HepG2 (cell line): ENCODE measurements around the gene SAYSD1. TPM values are rescaled to one million over a fixed set of nuclear protein-coding genes. Genes with fewer than 3 reads are reported as not detected.

ENCODE experiments used
- ATAC-seq: fragments of 200-7000 bp; cut with Tn5 transposase; 3 replicates; pipeline ENCODE4 v1.9.1; 2020; ENCODE audit warnings: mild to moderate bottlenecking, moderate library complexity
- BruUV-seq: library from RNA; stranded (reverse); fragments of 400-500 nt; replicated peaks from 2 replicates; lab custom pipeline; 2021; lab: Mats Ljungman, UMichigan
- CTCF ChIA-PET: fragments of 300-600 bp; formaldehyde crosslinking; extraction: SDS; loops from one replicate; lab custom pipeline; 2021; ENCODE audit warnings: low total read pairs, inconsistent platforms, low intra/inter-chr PET ratio; lab: Yijun Ruan, JAX
- POLR2A ChIA-PET: fragments of 350-600 bp; sonication (Branson Sonifier 250); formaldehyde crosslinking; loops from one replicate; lab custom pipeline; 2020; ENCODE audit warnings: antibody characterized with exemption, inconsistent platforms; lab: Yijun Ruan, JAX
- DNase-seq: peaks from one replicate; pipeline ENCODE4 v3.0.0-alpha.2; 2015; ENCODE audit warnings: low spot score
- FAIRE-seq: peaks from 3 replicates; lab custom pipeline; 2011; peaks lifted over from hg19 to GRCh38; lab: Jason Lieb, UNC
- H2AFZ ChIP-seq: one replicate; pipeline ENCODE4 v1.6.1; 2011; ENCODE audit warnings: low read length, inconsistent platforms
- H3K27ac ChIP-seq: fragments of 300-600 bp; 3 replicates; pipeline ENCODE4 v1.8.0; 2011; ENCODE audit warnings: mixed run types, mild to moderate bottlenecking, mixed read lengths, low read length, inconsistent platforms; ENCODE audit not compliant: insufficient read depth; ENCODE audit errors: extremely low read length
- H3K27me3 ChIP-seq, 2 experiments: fragments of 200-600 bp in 1 of 2; 2 replicates in 1 of 2; 3 replicates in 1 of 2; pipeline versions ENCODE4 v1.6.0 to v1.8.0; 2011; ENCODE audit warnings: low read length in 2 of 2, mild to moderate bottlenecking in 2 of 2, moderate library complexity in 2 of 2, inconsistent platforms in 1 of 2; ENCODE audit not compliant: insufficient read depth in 2 of 2, control insufficient read depth in 1 of 2
- H3K36me3 ChIP-seq, 2 experiments: fragments of 200-600 bp in 1 of 2; replicated peaks in 1 of 2; 2 replicates in 1 of 2; 3 replicates in 1 of 2; pipeline versions ENCODE4 v1.5.1 to v1.8.0; 2011; ENCODE audit warnings: low read length in 2 of 2, inconsistent platforms in 1 of 2; ENCODE audit not compliant: insufficient read depth in 2 of 2, control insufficient read depth in 1 of 2
- H3K4me1 ChIP-seq: 2 replicates; pipeline ENCODE4 v1.5.1; 2012; ENCODE audit warnings: low read length, inconsistent platforms; ENCODE audit not compliant: insufficient read depth
- H3K4me2 ChIP-seq: 2 replicates; pipeline ENCODE4 v1.6.0; 2011; ENCODE audit warnings: low read depth, low read length, inconsistent platforms
- H3K4me3 ChIP-seq, 3 experiments: fragments of 200-600 bp in 1 of 3; sonication (generic), shearing (Covaris generic) in 1 of 3; replicated peaks in 1 of 3; 2 replicates each; pipeline ENCODE4 v1.5.1; 2011 to 2016; ENCODE audit warnings: low read length in 3 of 3, inconsistent platforms in 2 of 3, low read depth in 2 of 3, mild to moderate bottlenecking in 2 of 3, control low read depth in 1 of 3, mixed read lengths in 1 of 3; ENCODE audit not compliant: insufficient read depth in 1 of 3
- H3K79me2 ChIP-seq: one replicate; pipeline ENCODE4 v1.6.1; 2011; ENCODE audit warnings: low read length, inconsistent platforms; ENCODE audit not compliant: insufficient read depth
- H3K9ac ChIP-seq: 2 replicates; pipeline ENCODE4 v1.6.0; 2011; ENCODE audit warnings: mild to moderate bottlenecking, low read depth, low read length, inconsistent platforms; ENCODE audit not compliant: insufficient read depth
- H3K9me3 ChIP-seq: 2 replicates; pipeline ENCODE4 v1.5.1; 2012; ENCODE audit warnings: mild to moderate bottlenecking, low read length
- H4K20me1 ChIP-seq: 2 replicates; pipeline ENCODE4 v1.6.0; 2011; ENCODE audit warnings: inconsistent platforms, mild to moderate bottlenecking, low read length, moderate library complexity; ENCODE audit not compliant: insufficient read depth
- CEBPG ChIP-seq: IDR thresholded peaks from 2 replicates; pipeline ENCODE4 v1.6.1; 2016
- SUZ12 ChIP-seq: fragments of 150-350 bp; IDR thresholded peaks from 2 replicates; pipeline ENCODE4 v1.6.1; 2014; ENCODE audit warnings: low read depth, low read length
- ZNF224 ChIP-seq: sonication (generic); formaldehyde crosslinking; IDR thresholded peaks from 2 replicates; pipeline ENCODE4 v1.5.0; 2020; ENCODE audit warnings: mild to moderate bottlenecking, missing genetic modification reagents
- WGBS: methylation state at CpG from one replicate; pipeline ENCODE4 v1.1.6; 2017; ENCODE audit warnings: low lambda C conversion rate; 5-methylcytosine and 5-hydroxymethylcytosine counted together
- in situ Hi-C: cut with HindIII; loops from 2 replicates; pipeline ENCODE4 v1.10.0; 2017; ENCODE audit warnings: low pct_unique_long_range_greater_than_20kb; ENCODE audit not compliant: extremely low pct_ligation_motif_present
- intact Hi-C: fragments of 100-400 bp; cut with micrococcal nuclease; formaldehyde crosslinking; loops from one replicate; pipeline ENCODE4 v1.10.0; 2022; ENCODE audit not compliant: unreplicated experiment
- polyA plus RNA-seq, 8 experiments: library from polyadenylated mRNA; depleted of rRNA in 3 of 8; stranded (reverse) in 7 of 8; unstranded in 1 of 8; fragments of >200 nt; fragmentation: Illumina TruSeq in 4 of 8; extraction: Trizol in 4 of 8; gene quantifications; 2 replicates each; pipeline versions ENCODE4 v1.2.1 to v1.2.3, GENCODE V29; 2011 to 2016; ENCODE audit warnings: low read depth in 4 of 8, missing spikeins in 1 of 8, mixed read lengths in 1 of 8; ENCODE audit not compliant: insufficient read depth in 1 of 8
- total RNA-seq, 5 experiments: library from RNA; depleted of rRNA; stranded (reverse); fragments of >200 nt; fragmentation: Illumina TruSeq; extraction: Trizol; gene quantifications; 2 replicates each; pipeline ENCODE4 v1.2.3, GENCODE V29; 2016; ENCODE audit warnings: low read depth in 1 of 5
- TF ChIP-seq, protein P1 (sequence below): sonication (generic); formaldehyde crosslinking; IDR thresholded peaks from 2 replicates; pipeline ENCODE4 v1.4.0; 2020; ENCODE audit warnings: missing genetic modification reagents

SAYSD1 gene
- total and polyA plus RNA-seq, 2 of the 13 experiments (the other 11 are each of a cell fraction or from before 2014, with no cell fraction given) = 10.1 to 16.0 TPM

DNA sequence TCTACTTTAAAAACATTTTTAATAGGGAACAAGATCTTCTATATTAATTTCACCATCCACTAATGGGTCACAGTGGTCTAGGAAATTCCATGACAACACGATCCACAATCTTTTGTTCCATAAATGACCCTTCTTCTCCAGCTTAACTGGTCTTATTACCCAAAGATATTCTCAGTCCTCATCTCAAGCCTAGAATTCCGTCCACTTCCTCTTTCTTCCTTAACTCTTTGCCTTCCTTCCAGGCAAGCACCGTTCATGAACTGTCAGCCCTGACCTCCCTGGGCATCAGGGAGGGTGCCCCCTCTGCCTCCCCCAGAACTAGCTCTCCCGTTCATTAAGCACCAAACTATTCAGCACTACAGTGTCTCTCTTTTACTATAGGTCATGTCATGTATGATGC is 8.0 kb downstream of the SAYSD1 start:
- ChIA-PET POLR2A (interaction anchor here (1.8 kb wide), 1 partner anchor 8 kb away, joined by 6 read pairs; the partner anchor contains the start of gene SAYSD1), CTCF (no interaction called here)
- Histone ChIP-seq H3K9me3 (no peaks in the 10 kb centered on the region), H3K79me2 (no peaks in the 10 kb centered on the region), H3K27ac (no peak overlapping the region), H4K20me1 (no peaks in the 10 kb centered on the region), H3K4me3 (no peak overlapping the region), H3K27me3 (no peaks in the 10 kb centered on the region), H3K9ac (no peak overlapping the region), H2AFZ (no peak overlapping the region), H3K4me1 (no peaks in the 10 kb centered on the region), H3K4me2 (no peak overlapping the region), H3K36me3 (peaks cover 0 to 3% of the 10 kb centered on the region in 2 experiments; a peak in 3 of 5 replicates)
- no peak for ATAC-seq
- in situ Hi-C loops (loop anchor here (10.0 kb wide), 1 partner anchor 232 kb away; no protein-coding TSS in a partner anchor), intact Hi-C loops (loop anchor here (10.0 kb wide), 2 partner anchors 82 to 132 kb away; no protein-coding TSS in a partner anchor)
- no peak for TF ChIP-seq SUZ12
- TF ChIP-seq, protein P1, sequence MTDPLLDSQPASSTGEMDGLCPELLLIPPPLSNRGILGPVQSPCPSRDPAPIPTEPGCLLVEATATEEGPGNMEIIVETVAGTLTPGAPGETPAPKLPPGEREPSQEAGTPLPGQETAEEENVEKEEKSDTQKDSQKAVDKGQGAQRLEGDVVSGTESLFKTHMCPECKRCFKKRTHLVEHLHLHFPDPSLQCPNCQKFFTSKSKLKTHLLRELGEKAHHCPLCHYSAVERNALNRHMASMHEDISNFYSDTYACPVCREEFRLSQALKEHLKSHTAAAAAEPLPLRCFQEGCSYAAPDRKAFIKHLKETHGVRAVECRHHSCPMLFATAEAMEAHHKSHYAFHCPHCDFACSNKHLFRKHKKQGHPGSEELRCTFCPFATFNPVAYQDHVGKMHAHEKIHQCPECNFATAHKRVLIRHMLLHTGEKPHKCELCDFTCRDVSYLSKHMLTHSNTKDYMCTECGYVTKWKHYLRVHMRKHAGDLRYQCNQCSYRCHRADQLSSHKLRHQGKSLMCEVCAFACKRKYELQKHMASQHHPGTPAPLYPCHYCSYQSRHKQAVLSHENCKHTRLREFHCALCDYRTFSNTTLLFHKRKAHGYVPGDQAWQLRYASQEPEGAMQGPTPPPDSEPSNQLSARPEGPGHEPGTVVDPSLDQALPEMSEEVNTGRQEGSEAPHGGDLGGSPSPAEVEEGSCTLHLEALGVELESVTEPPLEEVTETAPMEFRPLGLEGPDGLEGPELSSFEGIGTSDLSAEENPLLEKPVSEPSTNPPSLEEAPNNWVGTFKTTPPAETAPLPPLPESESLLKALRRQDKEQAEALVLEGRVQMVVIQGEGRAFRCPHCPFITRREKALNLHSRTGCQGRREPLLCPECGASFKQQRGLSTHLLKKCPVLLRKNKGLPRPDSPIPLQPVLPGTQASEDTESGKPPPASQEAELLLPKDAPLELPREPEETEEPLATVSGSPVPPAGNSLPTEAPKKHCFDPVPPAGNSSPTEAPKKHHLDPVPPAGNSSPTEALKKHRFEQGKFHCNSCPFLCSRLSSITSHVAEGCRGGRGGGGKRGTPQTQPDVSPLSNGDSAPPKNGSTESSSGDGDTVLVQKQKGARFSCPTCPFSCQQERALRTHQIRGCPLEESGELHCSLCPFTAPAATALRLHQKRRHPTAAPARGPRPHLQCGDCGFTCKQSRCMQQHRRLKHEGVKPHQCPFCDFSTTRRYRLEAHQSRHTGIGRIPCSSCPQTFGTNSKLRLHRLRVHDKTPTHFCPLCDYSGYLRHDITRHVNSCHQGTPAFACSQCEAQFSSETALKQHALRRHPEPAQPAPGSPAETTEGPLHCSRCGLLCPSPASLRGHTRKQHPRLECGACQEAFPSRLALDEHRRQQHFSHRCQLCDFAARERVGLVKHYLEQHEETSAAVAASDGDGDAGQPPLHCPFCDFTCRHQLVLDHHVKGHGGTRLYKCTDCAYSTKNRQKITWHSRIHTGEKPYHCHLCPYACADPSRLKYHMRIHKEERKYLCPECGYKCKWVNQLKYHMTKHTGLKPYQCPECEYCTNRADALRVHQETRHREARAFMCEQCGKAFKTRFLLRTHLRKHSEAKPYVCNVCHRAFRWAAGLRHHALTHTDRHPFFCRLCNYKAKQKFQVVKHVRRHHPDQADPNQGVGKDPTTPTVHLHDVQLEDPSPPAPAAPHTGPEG = no peak
- no peak for TF ChIP-seq CEBPG (CRISPR knock-in tag)
- no peak for TF ChIP-seq ZNF224 (CRISPR knock-in tag)
- WGBS = 90% methylated on average over 4 of the region's 4 CpGs
- DNase-seq = no peak
- FAIRE-seq = no peak
- no TSS peak for BruUV-seq
